HG03196 (cell line): Measurements from ENCODE around the gene ADAMTSL1.

Experiments used
- ATAC-seq: cut with Tn5 transposase; IDR thresholded peaks from one replicate; pipeline ENCODE4 v1.9.1; 2021; ENCODE audit not compliant: unreplicated experiment

The ADAMTSL1 gene

GRCh38 chr9:18759827-18760226 lies 285.9 kb downstream of the ADAMTSL1 start:
- no peak for ATAC-seq

GRCh38 chr9:18761742-18762300 lies 287.9 kb downstream of the ADAMTSL1 start:
- no peak for ATAC-seq

GRCh38 chr9:18766989-18767550 lies 293.1 kb downstream of the ADAMTSL1 start:
- ATAC-seq, result no peak

GRCh38 chr9:18768951-18769622 lies 295.1 kb downstream of the ADAMTSL1 start:
- ATAC-seq, result peak; percentile 81

GRCh38 chr9:18770131-18770908 lies 296.4 kb downstream of the ADAMTSL1 start:
- no peak for ATAC-seq

- no peak for ATAC-seq
Observed at GRCh38 chr9:18771011-18771410, 297.1 kb downstream of the ADAMTSL1 start.

GRCh38 chr9:18771763-18772162 lies 297.8 kb downstream of the ADAMTSL1 start:
- no peak for ATAC-seq

GRCh38 chr9:18775241-18775640 lies 301.3 kb downstream of the ADAMTSL1 start:
- no peak for ATAC-seq

- ATAC-seq, result no peak
Observed at GRCh38 chr9:18775930-18776329, 302.0 kb downstream of the ADAMTSL1 start.

GRCh38 chr9:18776836-18777820 lies 303.2 kb downstream of the ADAMTSL1 start:
- no peak for ATAC-seq

- ATAC-seq, result no peak
Observed at GRCh38 chr9:18778147-18778546, 304.2 kb downstream of the ADAMTSL1 start.

- ATAC-seq, result no peak
Observed at GRCh38 chr9:18778846-18779245, 304.9 kb downstream of the ADAMTSL1 start.

- ATAC-seq, result no peak
Observed at GRCh38 chr9:18783909-18784308, 310.0 kb downstream of the ADAMTSL1 start.

GRCh38 chr9:18785604-18786003 lies 311.7 kb downstream of the ADAMTSL1 start:
- ATAC-seq, result no peak

GRCh38 chr9:18786196-18786595 lies 312.2 kb downstream of the ADAMTSL1 start:
- no peak for ATAC-seq

GRCh38 chr9:18786911-18787650 lies 313.1 kb downstream of the ADAMTSL1 start:
- no peak for ATAC-seq

- ATAC-seq, result no peak
Observed at GRCh38 chr9:18788256-18788655, 314.3 kb downstream of the ADAMTSL1 start.

- ATAC-seq, result no peak
Observed at GRCh38 chr9:18791074-18791473, 317.1 kb downstream of the ADAMTSL1 start.

- no peak for ATAC-seq
Observed at GRCh38 chr9:18793122-18793521, 319.2 kb downstream of the ADAMTSL1 start.
